RKO (cell line): ENCODE results near the gene NUAK1.
A peak's percentile ranks its signal among the peaks of the same experiment; 100 is the strongest.

ENCODE experiments used
- DNase-seq: peaks from one replicate; pipeline ENCODE4 v3.0.0-alpha.2; 2016; ENCODE audit warnings: low spot score

The NUAK1 gene

GRCh38 chr12:106138633-106139421 is at the start of gene NUAK1:
NUAK1 (minus strand) TSS chr12:106138954; CDS start chr12:106138653, 301 bp downstream.
- DNase-seq = peak; percentile 34

GRCh38 chr12:106188256-106188655 is 49.5 kb upstream of the NUAK1 start:
- no peak for DNase-seq

- DNase-seq = no peak
These were observed 49.1 kb upstream of the NUAK1 start for GRCh38 chr12:106187842-106188241.

GRCh38 chr12:106187155-106187789 is 48.5 kb upstream of the NUAK1 start:
- no peak for DNase-seq

GRCh38 chr12:106183735-106184134 is 45.0 kb upstream of the NUAK1 start:
- no peak for DNase-seq

GRCh38 chr12:106181401-106182114 is 42.8 kb upstream of the NUAK1 start:
- DNase-seq = no peak

GRCh38 chr12:106179086-106179485 is 40.3 kb upstream of the NUAK1 start:
- no peak for DNase-seq

GRCh38 chr12:106178562-106178961 is 39.8 kb upstream of the NUAK1 start:
- no peak for DNase-seq

- no peak for DNase-seq
These were observed 37.8 kb upstream of the NUAK1 start for GRCh38 chr12:106176560-106176959.

GRCh38 chr12:106174876-106175275 is 36.1 kb upstream of the NUAK1 start:
- DNase-seq = no peak

GRCh38 chr12:106173442-106173841 is 34.7 kb upstream of the NUAK1 start:
- no peak for DNase-seq

- DNase-seq = no peak
These were observed 32.5 kb upstream of the NUAK1 start for GRCh38 chr12:106171117-106171750.

- peak; percentile 26 for DNase-seq
These were observed 31.5 kb upstream of the NUAK1 start for GRCh38 chr12:106170285-106170684.

GRCh38 chr12:106163712-106164111 is 25.0 kb upstream of the NUAK1 start:
- no peak for DNase-seq

GRCh38 chr12:106161491-106161890 is 22.7 kb upstream of the NUAK1 start:
- no peak for DNase-seq

- DNase-seq = no peak
These were observed 22.2 kb upstream of the NUAK1 start for GRCh38 chr12:106160915-106161314.

- DNase-seq = no peak
These were observed 19.0 kb upstream of the NUAK1 start for GRCh38 chr12:106157802-106158201.

GRCh38 chr12:106154751-106155273 is 16.1 kb upstream of the NUAK1 start:
- no peak for DNase-seq

GRCh38 chr12:106152334-106152733 is 13.6 kb upstream of the NUAK1 start:
- no peak for DNase-seq

- DNase-seq = no peak
These were observed 11.8 kb upstream of the NUAK1 start for GRCh38 chr12:106150555-106150954.

GRCh38 chr12:106149096-106149784 is 10.5 kb upstream of the NUAK1 start:
- no peak for DNase-seq

- DNase-seq = no peak
These were observed 9.2 kb upstream of the NUAK1 start for GRCh38 chr12:106147956-106148355.
